Measurements from ENCODE around the gene TSPAN19.

The TSPAN19 gene

DNA sequence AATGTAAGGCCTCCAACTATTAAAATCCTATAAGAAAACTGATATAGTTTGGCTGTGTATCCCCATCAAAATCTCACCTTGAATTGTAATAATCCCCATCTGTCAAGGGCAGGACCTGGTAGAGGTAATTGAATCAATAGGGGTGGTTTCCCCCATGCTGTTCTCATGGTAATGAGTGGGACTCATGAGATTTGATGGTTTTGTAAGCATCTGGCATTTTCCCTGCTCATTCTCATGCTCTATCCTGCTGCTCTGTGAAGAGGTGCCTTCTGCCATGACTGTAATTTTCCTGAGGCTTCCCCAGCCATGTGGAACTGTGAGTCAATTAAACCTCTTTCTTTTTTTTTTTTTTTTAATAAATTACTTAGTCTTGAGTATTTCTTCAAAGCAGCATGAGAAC lies 31.9 kb downstream of the TSPAN19 start:
- H3K4me3 ChIP-seq (ENCODE audit: low read length): no peak overlapping the region
- H3K4me1 ChIP-seq (ENCODE audit: control insufficient read depth, insufficient read depth, low read length): peaks cover 5% of the 10 kb centered on the region; the same call in 1 of the 2 replicates
- no peak for DNase-seq (ENCODE audit: low read depth, low spot score)
- H3K9me3 ChIP-seq (ENCODE audit: control insufficient read depth, insufficient read depth, low read length): no peaks in the 10 kb centered on the region
- H3K27me3 ChIP-seq (ENCODE audit: control insufficient read depth, insufficient read depth, low read length): no peaks in the 10 kb centered on the region
- no peaks in the 10 kb centered on the region for H3K36me3 ChIP-seq (ENCODE audit: control insufficient read depth, insufficient read depth, low read length)
- H3K27ac ChIP-seq (ENCODE audit: low read length): no peak overlapping the region

DNA sequence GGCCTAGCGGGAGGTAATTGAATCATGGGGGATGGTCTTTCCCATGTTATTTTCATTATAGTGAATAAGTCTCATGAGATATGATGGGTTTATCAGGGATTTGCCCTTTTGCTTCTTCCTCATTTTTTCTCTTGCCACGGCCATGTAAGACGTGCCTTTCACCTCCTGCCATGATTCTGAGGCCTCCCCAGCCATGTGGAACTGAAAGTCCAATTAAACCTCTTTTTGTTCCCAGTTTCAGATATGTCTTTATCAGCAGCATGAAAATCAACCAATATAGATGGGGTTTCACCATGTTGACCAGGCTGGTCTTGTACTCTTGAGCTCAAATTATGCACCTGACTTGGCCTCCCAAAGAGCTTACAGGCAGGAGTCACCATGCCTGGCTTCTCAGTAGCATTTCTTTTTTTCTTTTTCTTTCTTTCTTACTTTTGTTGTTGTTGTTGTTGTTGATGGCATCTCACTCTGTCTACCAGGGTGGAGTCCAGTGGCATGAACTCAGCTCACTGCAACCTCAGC lies 33.2 kb downstream of the TSPAN19 start:
- peaks cover 5% of the 10 kb centered on the region; the same call in 1 of the 2 replicates for H3K4me1 ChIP-seq (ENCODE audit: control insufficient read depth, insufficient read depth, low read length)
- no peaks in the 10 kb centered on the region for H3K9me3 ChIP-seq (ENCODE audit: control insufficient read depth, insufficient read depth, low read length)
- no peaks in the 10 kb centered on the region for H3K36me3 ChIP-seq (ENCODE audit: control insufficient read depth, insufficient read depth, low read length)
- no CpG with 5 or more reads among the region's 3 CpGs for WGBS (ENCODE audit: insufficient coverage, insufficient read length)
- no peak overlapping the region for H3K4me3 ChIP-seq (ENCODE audit: low read length)
- no peaks in the 10 kb centered on the region for H3K27me3 ChIP-seq (ENCODE audit: control insufficient read depth, insufficient read depth, low read length)
- no peak for DNase-seq (ENCODE audit: low read depth, low spot score)
- no peak overlapping the region for H3K27ac ChIP-seq (ENCODE audit: low read length)

GRCh38 chr12:85000729-85001128 lies 35.3 kb downstream of the TSPAN19 start:
- Histone ChIP-seq H3K9me3 (ENCODE audit: control insufficient read depth, insufficient read depth, low read length) (no peaks in the 10 kb centered on the region), H3K4me1 (ENCODE audit: control insufficient read depth, insufficient read depth, low read length) (peaks cover 5% of the 10 kb centered on the region; the same call in 1 of the 2 replicates), H3K4me3 (ENCODE audit: low read length) (no peak overlapping the region), H3K27ac (ENCODE audit: low read length) (no peak overlapping the region), H3K27me3 (ENCODE audit: control insufficient read depth, insufficient read depth, low read length) (no peaks in the 10 kb centered on the region), H3K36me3 (ENCODE audit: control insufficient read depth, insufficient read depth, low read length) (no peaks in the 10 kb centered on the region)
- no CpG with 5 or more reads among the region's 2 CpGs for WGBS (ENCODE audit: insufficient coverage, insufficient read length)
- DNase-seq (ENCODE audit: low read depth, low spot score): no peak

DNA sequence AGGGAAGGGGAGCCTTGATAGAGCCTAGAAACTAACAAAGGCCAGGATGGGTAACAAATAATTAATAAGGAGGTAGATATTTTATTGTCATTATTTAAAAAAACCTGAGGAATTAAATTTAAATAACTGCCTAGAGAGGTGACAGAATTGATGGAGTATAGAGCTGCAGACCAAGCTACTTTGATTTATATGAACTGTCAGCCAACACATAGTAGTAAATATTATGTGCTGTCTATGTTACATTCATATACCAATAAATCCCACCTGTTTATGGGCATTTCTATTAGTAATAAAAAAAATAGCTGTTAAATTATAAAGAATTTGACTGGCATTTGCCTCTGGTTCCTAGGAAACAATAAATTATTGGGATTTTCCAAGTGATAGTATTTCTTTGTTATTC lies 37.7 kb downstream of the TSPAN19 start:
- DNase-seq (ENCODE audit: low read depth, low spot score): no peak
- Histone ChIP-seq H3K9me3 (ENCODE audit: control insufficient read depth, insufficient read depth, low read length) (no peaks in the 10 kb centered on the region), H3K36me3 (ENCODE audit: control insufficient read depth, insufficient read depth, low read length) (no peaks in the 10 kb centered on the region), H3K27me3 (ENCODE audit: control insufficient read depth, insufficient read depth, low read length) (no peaks in the 10 kb centered on the region), H3K4me1 (ENCODE audit: control insufficient read depth, insufficient read depth, low read length) (peaks cover 1% of the 10 kb centered on the region; the same call in 1 of the 2 replicates), H3K27ac (ENCODE audit: low read length) (no peak overlapping the region), H3K4me3 (ENCODE audit: low read length) (no peak overlapping the region)

- Histone ChIP-seq H3K9me3 (ENCODE audit: control insufficient read depth, insufficient read depth, low read length) (no peaks in the 10 kb centered on the region), H3K4me3 (ENCODE audit: low read length) (no peak overlapping the region), H3K4me1 (ENCODE audit: control insufficient read depth, insufficient read depth, low read length) (peaks cover 1% of the 10 kb centered on the region; the same call in 1 of the 2 replicates), H3K36me3 (ENCODE audit: control insufficient read depth, insufficient read depth, low read length) (no peaks in the 10 kb centered on the region), H3K27me3 (ENCODE audit: control insufficient read depth, insufficient read depth, low read length) (no peaks in the 10 kb centered on the region), H3K27ac (ENCODE audit: low read length) (no peak overlapping the region)
- WGBS (ENCODE audit: insufficient coverage, insufficient read length): no CpG with 5 or more reads among the region's 1 CpG
- no peak for DNase-seq (ENCODE audit: low read depth, low spot score)
Measured at GRCh38 chr12:84996759-84997158, 39.3 kb downstream of the TSPAN19 start.

GRCh38 chr12:84995641-84996040 lies 40.4 kb downstream of the TSPAN19 start:
- Histone ChIP-seq H3K4me1 (ENCODE audit: control insufficient read depth, insufficient read depth, low read length) (peaks cover 1% of the 10 kb centered on the region; the same call in 1 of the 2 replicates), H3K27me3 (ENCODE audit: control insufficient read depth, insufficient read depth, low read length) (no peaks in the 10 kb centered on the region), H3K36me3 (ENCODE audit: control insufficient read depth, insufficient read depth, low read length) (no peaks in the 10 kb centered on the region), H3K4me3 (ENCODE audit: low read length) (no peak overlapping the region), H3K27ac (ENCODE audit: low read length) (no peak overlapping the region), H3K9me3 (ENCODE audit: control insufficient read depth, insufficient read depth, low read length) (no peaks in the 10 kb centered on the region)
- WGBS (ENCODE audit: insufficient coverage, insufficient read length): no CpG with 5 or more reads among the region's 2 CpGs
- DNase-seq (ENCODE audit: low read depth, low spot score): no peak

- no peak for DNase-seq (ENCODE audit: low read depth, low spot score)
- no peak overlapping the region for H3K4me3 ChIP-seq (ENCODE audit: low read length)
- no peak overlapping the region for H3K27ac ChIP-seq (ENCODE audit: low read length)
- peaks cover 1% of the 10 kb centered on the region; the same call in 1 of the 2 replicates for H3K4me1 ChIP-seq (ENCODE audit: control insufficient read depth, insufficient read depth, low read length)
- H3K9me3 ChIP-seq (ENCODE audit: control insufficient read depth, insufficient read depth, low read length): no peaks in the 10 kb centered on the region
- no peaks in the 10 kb centered on the region for H3K36me3 ChIP-seq (ENCODE audit: control insufficient read depth, insufficient read depth, low read length)
- no peaks in the 10 kb centered on the region for H3K27me3 ChIP-seq (ENCODE audit: control insufficient read depth, insufficient read depth, low read length)
Measured at GRCh38 chr12:84994426-84994825, 41.7 kb downstream of the TSPAN19 start.

GRCh38 chr12:84986586-84986985 lies 49.5 kb downstream of the TSPAN19 start:
- H3K4me1 ChIP-seq (ENCODE audit: control insufficient read depth, insufficient read depth, low read length): no peaks in the 10 kb centered on the region; the same call in 1 of the 2 replicates
- H3K27me3 ChIP-seq (ENCODE audit: control insufficient read depth, insufficient read depth, low read length): no peaks in the 10 kb centered on the region
- H3K4me3 ChIP-seq (ENCODE audit: low read length): no peak overlapping the region
- no peaks in the 10 kb centered on the region for H3K9me3 ChIP-seq (ENCODE audit: control insufficient read depth, insufficient read depth, low read length)
- H3K36me3 ChIP-seq (ENCODE audit: control insufficient read depth, insufficient read depth, low read length): no peaks in the 10 kb centered on the region
- no CpG with 5 or more reads among the region's 3 CpGs for WGBS (ENCODE audit: insufficient coverage, insufficient read length)
- DNase-seq (ENCODE audit: low read depth, low spot score): no peak
- H3K27ac ChIP-seq (ENCODE audit: low read length): no peak overlapping the region

- H3K27ac ChIP-seq (ENCODE audit: low read length): no peak overlapping the region
- no peaks in the 10 kb centered on the region for H3K36me3 ChIP-seq (ENCODE audit: control insufficient read depth, insufficient read depth, low read length)
- no peak for DNase-seq (ENCODE audit: low read depth, low spot score)
- no peaks in the 10 kb centered on the region for H3K9me3 ChIP-seq (ENCODE audit: control insufficient read depth, insufficient read depth, low read length)
- no peaks in the 10 kb centered on the region; the same call in 1 of the 2 replicates for H3K4me1 ChIP-seq (ENCODE audit: control insufficient read depth, insufficient read depth, low read length)
- WGBS (ENCODE audit: insufficient coverage, insufficient read length): no CpG with 5 or more reads among the region's 2 CpGs
- no peaks in the 10 kb centered on the region for H3K27me3 ChIP-seq (ENCODE audit: control insufficient read depth, insufficient read depth, low read length)
- H3K4me3 ChIP-seq (ENCODE audit: low read length): no peak overlapping the region
Measured at GRCh38 chr12:84986117-84986516, 50.0 kb downstream of the TSPAN19 start.

DNA sequence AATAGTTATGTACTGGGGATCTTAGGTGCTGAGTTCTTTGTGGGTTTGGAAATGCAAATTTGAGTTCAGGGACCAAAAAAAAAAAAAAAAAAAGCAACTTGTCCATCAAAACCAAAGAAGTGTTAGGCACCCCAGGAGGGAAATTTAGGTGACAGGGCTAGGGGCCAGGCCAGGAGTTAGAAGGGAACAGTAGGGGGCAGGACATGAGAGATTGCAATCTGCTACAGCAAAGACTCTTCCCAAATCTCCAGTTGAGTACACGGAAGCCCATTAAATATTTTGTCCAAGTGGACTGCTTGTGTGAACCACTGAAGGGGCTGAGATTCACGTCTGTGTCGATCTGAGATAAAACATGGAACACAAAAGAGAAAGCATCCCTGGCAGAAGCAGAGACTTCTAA lies 52.8 kb downstream of the TSPAN19 start:
- DNase-seq (ENCODE audit: low read depth, low spot score): no peak
- H3K4me3 ChIP-seq (ENCODE audit: low read length): no peak overlapping the region
- H3K27ac ChIP-seq (ENCODE audit: low read length): no peak overlapping the region
- WGBS (ENCODE audit: insufficient coverage, insufficient read length): no CpG with 5 or more reads among the region's 3 CpGs
- no peaks in the 10 kb centered on the region; the same call in 1 of the 2 replicates for H3K4me1 ChIP-seq (ENCODE audit: control insufficient read depth, insufficient read depth, low read length)
- H3K27me3 ChIP-seq (ENCODE audit: control insufficient read depth, insufficient read depth, low read length): no peaks in the 10 kb centered on the region
- H3K36me3 ChIP-seq (ENCODE audit: control insufficient read depth, insufficient read depth, low read length): no peaks in the 10 kb centered on the region
- no peaks in the 10 kb centered on the region for H3K9me3 ChIP-seq (ENCODE audit: control insufficient read depth, insufficient read depth, low read length)

- Histone ChIP-seq H3K27ac (ENCODE audit: low read length) (no peak overlapping the region), H3K27me3 (ENCODE audit: control insufficient read depth, insufficient read depth, low read length) (no peaks in the 10 kb centered on the region), H3K4me1 (ENCODE audit: control insufficient read depth, insufficient read depth, low read length) (no peaks in the 10 kb centered on the region; the same call in 1 of the 2 replicates), H3K4me3 (ENCODE audit: low read length) (no peak overlapping the region), H3K36me3 (ENCODE audit: control insufficient read depth, insufficient read depth, low read length) (no peaks in the 10 kb centered on the region), H3K9me3 (ENCODE audit: control insufficient read depth, insufficient read depth, low read length) (no peaks in the 10 kb centered on the region)
- WGBS (ENCODE audit: insufficient coverage, insufficient read length): no CpG with 5 or more reads among the region's 1 CpG
- DNase-seq (ENCODE audit: low read depth, low spot score): no peak
Measured at GRCh38 chr12:84982888-84983287, 53.2 kb downstream of the TSPAN19 start.

Measured in iPS DF 6.9 (cell line).